Activated T-cell treated with anti-CD3 and anti-CD28 coated beads, Interleukin-2, amount 50 U/mL, for 72 hours (primary cell): ENCODE measurements around the gene FLII. TPM values are rescaled to one million over a fixed set of nuclear protein-coding genes. Genes with fewer than 3 reads are reported as not detected.
A peak's percentile ranks its signal among the peaks of the same experiment; 100 is the strongest.
"Not testable (repeated sequence)": the region's sequence is repeated elsewhere in the genome, so short reads cannot be mapped to it uniquely, and the experiment has no call there.

ENCODE experiments used
- ATAC-seq, 2 donors: fragments of 150-1000 bp; cut with Tn5 transposase; replicated peaks in 1 of 2; 2 replicates each; pipeline ENCODE4 v1.10.0; 2021; ENCODE audit warnings: moderate library complexity in 2 of 2, mild to moderate bottlenecking in 1 of 2
- DNase-seq, 2 donors: peaks; one replicate each; pipeline ENCODE4 v3.0.0; 2021 to 2022; ENCODE audit warnings: mixed read lengths in 1 of 2
- H3K27ac Mint-ChIP-seq: one replicate; pipeline ENCODE4 v1.8.0; 2022; ENCODE audit warnings: mild to moderate bottlenecking, moderate library complexity, mixed read lengths
- H3K27me3 Mint-ChIP-seq: one replicate; pipeline ENCODE4 v1.8.0; 2022; ENCODE audit warnings: low read depth, mixed read lengths
- H3K36me3 Mint-ChIP-seq, 2 donors: one replicate each; pipeline ENCODE4 v1.8.0; 2022; ENCODE audit warnings: mixed read lengths in 2 of 2, mild to moderate bottlenecking in 1 of 2; ENCODE audit not compliant: insufficient read depth in 2 of 2
- H3K4me1 Mint-ChIP-seq: one replicate; pipeline ENCODE4 v1.8.0; 2022; ENCODE audit warnings: low read depth, mixed read lengths
- H3K4me3 Mint-ChIP-seq, 2 donors: one replicate each; pipeline ENCODE4 v1.8.0; 2022; ENCODE audit warnings: mild to moderate bottlenecking in 2 of 2, mixed read lengths in 2 of 2, moderate library complexity in 2 of 2
- H3K9me3 Mint-ChIP-seq, 2 donors: one replicate each; pipeline ENCODE4 v1.8.0; 2022; ENCODE audit warnings: mixed read lengths in 2 of 2
- total RNA-seq, 2 donors: library from RNA; stranded (reverse); gene quantifications; one replicate each; pipeline ENCODE4 v1.2.3, GENCODE V29; 2022

The FLII gene
- 100 to 1,000 TPM; 318 to 373 TPM for total RNA-seq

DNA sequence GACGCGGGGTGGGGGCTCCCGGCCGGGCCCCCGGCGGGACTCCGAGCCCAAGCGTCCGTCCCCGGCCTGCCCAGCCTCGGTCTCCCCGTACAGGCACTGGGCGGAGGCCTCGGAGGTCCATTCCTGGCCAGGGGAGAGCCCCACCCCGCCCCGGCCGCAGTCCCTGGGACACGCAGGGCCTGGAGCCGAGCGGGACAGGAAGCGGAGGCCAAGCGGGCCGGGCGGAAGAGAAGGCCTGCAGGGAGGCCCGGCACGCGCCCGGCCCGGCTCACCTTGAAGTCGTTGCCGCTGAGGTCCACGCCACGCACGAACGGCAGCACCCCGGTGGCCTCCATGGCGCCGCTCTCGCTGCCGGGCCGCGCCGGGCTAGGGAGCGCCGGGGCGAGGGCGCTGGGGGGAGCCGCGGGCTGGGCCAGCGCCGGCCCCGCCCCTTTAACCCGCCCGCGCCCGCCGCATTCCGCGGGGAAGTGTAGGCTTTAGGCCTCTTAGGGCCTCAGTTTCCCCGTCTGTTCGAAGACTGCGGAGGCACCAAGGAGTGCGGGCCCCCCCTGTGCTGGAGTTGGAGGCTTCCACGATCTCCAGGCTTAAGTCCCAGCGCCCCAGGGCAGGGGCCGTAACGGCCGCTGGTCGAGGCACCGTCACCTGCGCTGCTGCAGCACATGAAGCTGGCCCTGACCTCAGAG, at the start of gene FLII:
Gene FLII, minus strand, starts transcription at position 383 of the 683 bp plus-strand sequence. Its CDS starts 48 bp downstream, at position 335.
- H3K9me3 Mint-ChIP-seq = no peaks in the 10 kb centered on the region
- DNase-seq (peak; percentile 54 to 59), ATAC-seq (peak; percentile 35 to 38)
- H3K27ac Mint-ChIP-seq = peak within 1 kb of the TSS; percentile 88
- H3K27me3 Mint-ChIP-seq = no peaks in the 10 kb centered on the region
- peaks cover 0 to 5% of the 10 kb centered on the region in 2 donors for H3K36me3 Mint-ChIP-seq
- peaks cover 36% of the 10 kb centered on the region for H3K4me1 Mint-ChIP-seq
- peak within 1 kb of the TSS; percentile 92 to 95 for H3K4me3 Mint-ChIP-seq

DNA sequence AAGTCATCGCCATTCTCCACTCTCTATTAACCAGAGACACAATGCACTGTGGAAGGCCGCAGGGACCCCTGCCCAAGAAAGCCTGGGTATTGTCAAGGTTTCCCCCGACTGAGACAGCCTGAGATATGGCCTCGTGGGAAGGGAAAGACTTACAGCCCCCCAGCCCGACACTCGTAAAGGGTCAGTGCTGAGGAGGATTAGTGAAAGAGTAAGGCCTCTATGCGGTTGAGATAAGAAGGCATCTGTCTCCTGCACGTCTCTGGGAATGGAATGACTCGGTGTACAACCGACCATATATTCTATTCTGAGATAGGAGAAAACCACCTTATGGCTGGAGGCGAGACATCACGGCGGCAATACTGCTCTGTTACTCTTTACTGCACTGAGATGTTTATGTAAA, 44.7 kb upstream of the FLII start:
- peaks cover 8 to 27% of the 10 kb centered on the region in 2 donors for H3K36me3 Mint-ChIP-seq
- not testable (repeated sequence) for ATAC-seq, H3K4me1 Mint-ChIP-seq, H3K9me3 Mint-ChIP-seq, H3K27ac Mint-ChIP-seq, H3K27me3 Mint-ChIP-seq, DNase-seq, H3K4me3 Mint-ChIP-seq

DNA sequence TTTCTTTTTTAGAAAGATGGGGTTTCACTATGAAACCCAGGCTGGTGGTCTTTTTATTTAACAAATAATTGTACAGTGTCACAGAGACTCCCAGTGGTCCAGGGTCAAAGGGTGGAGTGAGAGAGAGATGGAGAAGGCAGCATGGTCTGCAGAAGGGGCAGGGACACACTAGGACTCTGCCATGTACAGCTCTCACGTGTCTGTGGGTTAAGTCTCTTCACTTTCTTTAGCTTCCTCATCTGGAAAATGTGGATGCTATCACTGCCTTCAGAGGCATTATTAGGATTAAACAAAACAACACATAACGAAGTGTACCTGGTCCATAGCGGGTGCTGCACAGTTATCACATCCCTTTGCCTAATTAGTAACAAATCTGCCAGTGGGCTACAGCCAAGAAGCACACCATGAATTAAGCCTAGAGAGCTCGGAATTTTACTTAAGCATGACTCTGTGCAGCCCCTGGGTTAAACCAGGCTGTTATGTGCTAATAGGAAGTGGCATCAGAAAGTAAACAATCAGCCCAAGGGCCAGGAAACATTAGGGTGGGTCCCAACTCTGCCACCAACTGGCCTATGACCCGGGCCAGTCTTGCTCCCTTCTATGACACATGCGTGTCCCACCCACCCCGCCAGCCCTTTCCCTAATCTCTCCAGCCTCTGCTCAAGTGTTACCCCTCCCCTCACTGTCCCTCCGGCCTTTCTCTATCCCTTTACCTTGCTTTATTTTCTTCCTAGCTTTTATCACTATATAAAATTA, 42.4 kb upstream of the FLII start:
- H3K27ac Mint-ChIP-seq = no peak overlapping the region

DNA sequence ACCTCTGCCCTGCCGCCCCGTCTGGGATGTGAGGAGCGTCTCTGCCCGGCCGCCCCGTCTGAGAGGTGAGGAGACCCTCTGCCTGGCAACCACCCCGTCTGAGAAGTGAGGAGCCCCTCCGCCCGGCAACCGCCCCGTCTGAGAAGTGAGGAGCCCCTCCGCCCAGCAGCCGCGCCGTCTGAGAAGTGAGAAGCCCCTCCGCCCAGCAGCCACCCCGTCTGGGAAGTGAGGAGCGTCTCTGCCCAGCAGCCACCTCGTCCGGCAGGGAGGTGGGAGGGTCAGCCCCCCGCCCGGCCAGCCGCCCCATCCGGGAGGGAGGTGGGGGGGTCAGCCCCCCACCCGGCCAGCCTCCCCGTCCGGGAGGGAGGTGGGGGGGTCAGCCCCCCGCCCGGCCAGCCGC, 39.5 kb upstream of the FLII start:
- not testable (repeated sequence) for ATAC-seq, H3K4me1 Mint-ChIP-seq, DNase-seq, H3K27ac Mint-ChIP-seq, H3K4me3 Mint-ChIP-seq, H3K9me3 Mint-ChIP-seq, H3K27me3 Mint-ChIP-seq
- H3K36me3 Mint-ChIP-seq = peaks cover 10 to 13% of the 10 kb centered on the region in 2 donors

More for the DNA sequence above, 42.4 kb upstream of the FLII start:
- no peak for DNase-seq
- H3K9me3 Mint-ChIP-seq = no peaks in the 10 kb centered on the region
- no peaks in the 10 kb centered on the region for H3K4me1 Mint-ChIP-seq
- no peak overlapping the region for H3K4me3 Mint-ChIP-seq
- no peaks in the 10 kb centered on the region for H3K27me3 Mint-ChIP-seq
- H3K36me3 Mint-ChIP-seq = peaks cover 6 to 21% of the 10 kb centered on the region in 2 donors
- ATAC-seq = no peak

DNA sequence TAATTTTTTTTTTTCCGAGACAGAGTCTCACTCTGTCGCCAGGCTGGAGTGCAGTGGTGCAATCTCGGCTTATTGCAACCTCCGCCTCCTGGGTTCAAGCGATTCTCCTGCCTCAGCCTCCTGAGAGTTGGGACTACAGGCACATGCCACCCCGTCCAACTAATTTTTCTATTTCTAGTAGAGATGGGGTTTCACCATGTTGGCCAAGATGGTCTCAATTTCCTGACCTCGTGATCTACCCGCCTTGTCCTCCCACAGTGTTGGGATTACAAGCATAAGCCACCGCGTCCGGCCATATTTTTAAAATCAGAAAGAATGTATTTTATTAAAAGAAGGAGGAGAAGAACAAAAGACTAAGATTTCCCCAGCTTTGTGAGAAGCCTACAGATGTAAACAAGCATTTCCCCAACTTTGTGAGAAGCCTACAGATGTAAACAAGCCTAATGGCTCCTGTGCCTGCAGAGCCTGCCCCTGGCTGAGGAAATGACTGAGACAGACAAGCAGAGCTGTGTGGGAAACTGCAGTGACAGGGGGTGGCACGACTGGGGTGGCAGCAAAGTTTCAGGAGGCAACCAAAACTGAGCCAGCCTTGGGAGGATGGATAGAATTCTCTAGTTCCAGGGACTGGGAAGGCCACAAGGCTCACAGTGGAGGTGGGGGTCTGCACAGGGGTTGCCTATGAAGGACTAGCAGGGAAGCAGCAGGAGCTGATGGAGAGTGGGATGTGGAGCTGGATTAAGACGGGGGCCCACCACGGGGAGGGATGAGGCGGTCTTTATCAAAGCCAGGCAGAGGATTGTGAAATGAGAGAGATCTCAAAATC, 33.4 kb upstream of the FLII start:
- Mint-ChIP-seq H3K4me1 (no peaks in the 10 kb centered on the region), H3K4me3 (no peak overlapping the region), H3K27ac (peak overlapping the region; percentile 63), H3K36me3 (peaks cover 10 to 15% of the 10 kb centered on the region in 2 donors), H3K9me3 (no peaks in the 10 kb centered on the region), H3K27me3 (no peaks in the 10 kb centered on the region)
- DNase-seq (no peak), ATAC-seq (no peak)

DNA sequence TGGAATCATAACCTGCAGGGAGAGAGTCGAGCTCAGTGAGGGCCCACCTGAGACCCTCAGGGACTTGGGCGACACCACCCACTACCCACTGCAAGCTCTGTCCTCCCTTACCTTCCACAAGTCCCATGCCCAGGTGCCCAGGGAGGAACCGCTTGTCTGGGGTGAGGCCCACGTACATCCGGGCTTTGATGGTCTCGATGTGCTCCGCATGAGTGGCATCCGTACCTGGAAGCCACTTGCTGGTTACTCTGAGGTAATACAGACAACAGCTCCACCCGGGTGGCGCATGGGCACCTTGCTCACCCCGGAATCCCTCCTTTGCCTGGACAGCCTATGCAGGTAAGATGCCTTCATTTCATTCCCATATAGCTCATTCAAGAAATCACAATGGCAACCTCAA, 26.8 kb upstream of the FLII start:
- no peak overlapping the region for H3K4me3 Mint-ChIP-seq
- no peaks in the 10 kb centered on the region for H3K9me3 Mint-ChIP-seq
- no peaks in the 10 kb centered on the region for H3K4me1 Mint-ChIP-seq
- DNase-seq (no peak), ATAC-seq (no peak)
- no peak overlapping the region for H3K27ac Mint-ChIP-seq
- H3K36me3 Mint-ChIP-seq = peaks cover 10 to 22% of the 10 kb centered on the region in 2 donors
- no peaks in the 10 kb centered on the region for H3K27me3 Mint-ChIP-seq

DNA sequence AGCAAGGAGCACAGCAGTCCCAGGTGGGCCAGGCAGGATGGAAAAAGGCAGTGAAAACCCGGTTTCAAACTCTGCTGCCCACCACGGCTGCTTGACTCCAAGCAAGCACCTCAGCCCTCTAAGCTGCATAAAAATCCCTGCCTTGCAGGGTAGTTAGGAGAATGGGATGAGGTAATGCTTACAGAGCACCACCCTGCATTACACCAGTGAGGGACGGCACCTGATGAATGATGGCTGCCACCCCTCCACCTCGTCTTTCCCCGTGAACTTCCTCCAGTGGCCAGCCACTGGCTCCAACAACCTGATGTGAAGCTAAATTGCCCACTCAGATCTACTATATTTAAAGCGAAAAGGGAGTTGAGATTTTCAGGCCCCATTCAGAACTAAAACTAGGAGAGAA, 23.2 kb upstream of the FLII start:
- ATAC-seq (no peak), DNase-seq (no peak)
- Mint-ChIP-seq H3K36me3 (peaks cover 10 to 12% of the 10 kb centered on the region in 2 donors), H3K27me3 (no peaks in the 10 kb centered on the region), H3K9me3 (no peaks in the 10 kb centered on the region), H3K27ac (no peak overlapping the region), H3K4me3 (no peak overlapping the region), H3K4me1 (no peaks in the 10 kb centered on the region)

DNA sequence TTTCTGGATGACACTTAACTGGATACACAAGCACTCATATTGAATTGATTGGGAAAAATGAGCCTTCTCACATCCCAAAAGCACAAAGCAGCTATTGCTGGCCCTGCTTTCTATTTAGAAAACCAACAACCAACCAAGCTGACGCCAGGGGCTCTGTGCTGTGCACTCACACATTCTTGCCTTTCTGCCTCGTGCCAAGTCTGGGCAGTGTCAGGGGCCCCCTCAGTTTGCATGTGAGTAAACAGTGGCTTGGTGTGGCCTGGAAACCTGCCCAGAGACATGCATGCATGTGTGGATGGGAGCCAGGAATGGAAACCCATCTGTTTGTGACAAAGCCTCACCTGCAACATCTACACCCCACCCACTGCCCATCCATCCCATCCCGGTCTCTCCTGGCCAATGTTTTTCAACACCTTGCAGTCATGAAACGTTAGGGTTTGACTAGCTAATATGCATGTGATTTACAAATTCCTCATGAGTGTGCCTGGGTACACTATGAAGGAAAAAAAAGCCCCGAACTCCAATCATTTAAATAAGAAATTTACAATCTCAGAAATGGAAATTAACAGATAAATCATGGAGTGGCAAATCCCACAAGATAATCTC, 22.3 kb upstream of the FLII start:
- H3K27ac Mint-ChIP-seq = no peak overlapping the region
- H3K36me3 Mint-ChIP-seq = peaks cover 14% of the 10 kb centered on the region in 2 donors
- no peaks in the 10 kb centered on the region for H3K9me3 Mint-ChIP-seq
- ATAC-seq (no peak), DNase-seq (no peak)
- H3K4me1 Mint-ChIP-seq = no peaks in the 10 kb centered on the region
- no peak overlapping the region for H3K4me3 Mint-ChIP-seq
- H3K27me3 Mint-ChIP-seq = no peaks in the 10 kb centered on the region

DNA sequence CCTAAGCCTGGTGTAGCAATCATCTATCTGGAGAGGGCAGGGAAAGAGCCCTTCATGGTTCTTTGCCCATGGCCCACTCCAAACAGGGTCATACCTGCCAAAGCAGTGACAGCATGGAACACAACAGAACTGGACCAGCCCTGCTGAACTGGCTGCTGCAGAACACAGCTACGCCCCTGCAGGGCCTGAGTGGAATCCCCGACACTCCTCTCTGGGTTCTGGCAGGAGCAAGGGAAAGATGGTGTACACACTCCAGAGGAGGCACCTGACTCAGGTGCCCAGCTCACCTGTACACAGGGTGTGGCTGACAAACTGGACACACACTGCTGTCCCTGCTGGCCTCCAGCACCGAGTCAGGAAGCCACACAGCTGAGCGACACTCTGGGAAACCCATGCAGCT, 21.7 kb upstream of the FLII start:
- H3K27me3 Mint-ChIP-seq = no peaks in the 10 kb centered on the region
- no peak overlapping the region for H3K27ac Mint-ChIP-seq
- H3K4me3 Mint-ChIP-seq = no peak overlapping the region
- DNase-seq (no peak), ATAC-seq (no peak)
- peaks cover 10 to 11% of the 10 kb centered on the region in 2 donors for H3K36me3 Mint-ChIP-seq
- no peaks in the 10 kb centered on the region for H3K9me3 Mint-ChIP-seq
- H3K4me1 Mint-ChIP-seq = no peaks in the 10 kb centered on the region

DNA sequence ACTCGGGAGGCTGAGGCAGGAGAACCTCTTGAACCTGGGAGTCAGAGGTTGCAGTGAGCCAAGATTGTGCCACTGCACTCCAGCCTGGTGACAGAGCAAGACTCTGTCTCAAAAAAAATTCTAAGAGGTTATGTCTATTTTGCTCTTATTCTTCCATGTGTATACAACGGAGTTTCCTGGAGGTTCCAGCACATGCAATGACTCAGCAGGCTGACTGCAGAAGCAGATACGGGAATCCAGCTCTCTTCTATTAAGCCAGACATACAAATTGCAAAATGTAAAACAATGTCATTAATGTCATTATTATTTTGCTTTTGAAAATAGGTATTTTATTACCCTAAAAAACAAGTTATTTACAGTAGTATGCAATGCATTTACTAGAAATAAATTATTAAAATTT, 20.3 kb upstream of the FLII start:
- Mint-ChIP-seq H3K27ac (no peak overlapping the region), H3K4me1 (no peaks in the 10 kb centered on the region), H3K27me3 (no peaks in the 10 kb centered on the region), H3K4me3 (no peak overlapping the region), H3K36me3 (peaks cover 10 to 11% of the 10 kb centered on the region in 2 donors), H3K9me3 (no peaks in the 10 kb centered on the region)
- DNase-seq (no peak), ATAC-seq (no peak)

DNA sequence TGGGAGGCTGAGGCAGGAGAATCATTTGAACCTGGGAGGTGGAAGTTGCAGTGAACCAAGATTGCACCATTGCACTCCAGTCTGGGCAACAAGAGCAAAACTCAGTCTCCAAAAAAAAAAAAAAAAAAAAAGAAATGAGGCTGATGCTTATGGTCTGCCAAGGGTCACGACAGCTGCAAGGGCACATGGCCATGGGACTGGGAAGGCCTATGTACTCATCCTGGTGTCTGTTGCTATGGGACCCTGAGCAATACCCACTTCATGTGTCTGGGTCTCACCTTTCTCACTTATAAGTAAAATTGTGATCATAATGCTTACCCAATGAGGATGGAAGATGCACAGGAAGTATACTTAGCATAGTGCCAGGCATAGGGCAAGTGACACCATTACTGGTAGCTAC, 18.5 kb upstream of the FLII start:
- H3K27ac Mint-ChIP-seq = no peak overlapping the region
- H3K27me3 Mint-ChIP-seq = no peaks in the 10 kb centered on the region
- no peaks in the 10 kb centered on the region for H3K4me1 Mint-ChIP-seq
- no peak overlapping the region for H3K4me3 Mint-ChIP-seq
- DNase-seq (no peak), ATAC-seq (no peak)
- peaks cover 9% of the 10 kb centered on the region in 2 donors for H3K36me3 Mint-ChIP-seq
- H3K9me3 Mint-ChIP-seq = no peaks in the 10 kb centered on the region

DNA sequence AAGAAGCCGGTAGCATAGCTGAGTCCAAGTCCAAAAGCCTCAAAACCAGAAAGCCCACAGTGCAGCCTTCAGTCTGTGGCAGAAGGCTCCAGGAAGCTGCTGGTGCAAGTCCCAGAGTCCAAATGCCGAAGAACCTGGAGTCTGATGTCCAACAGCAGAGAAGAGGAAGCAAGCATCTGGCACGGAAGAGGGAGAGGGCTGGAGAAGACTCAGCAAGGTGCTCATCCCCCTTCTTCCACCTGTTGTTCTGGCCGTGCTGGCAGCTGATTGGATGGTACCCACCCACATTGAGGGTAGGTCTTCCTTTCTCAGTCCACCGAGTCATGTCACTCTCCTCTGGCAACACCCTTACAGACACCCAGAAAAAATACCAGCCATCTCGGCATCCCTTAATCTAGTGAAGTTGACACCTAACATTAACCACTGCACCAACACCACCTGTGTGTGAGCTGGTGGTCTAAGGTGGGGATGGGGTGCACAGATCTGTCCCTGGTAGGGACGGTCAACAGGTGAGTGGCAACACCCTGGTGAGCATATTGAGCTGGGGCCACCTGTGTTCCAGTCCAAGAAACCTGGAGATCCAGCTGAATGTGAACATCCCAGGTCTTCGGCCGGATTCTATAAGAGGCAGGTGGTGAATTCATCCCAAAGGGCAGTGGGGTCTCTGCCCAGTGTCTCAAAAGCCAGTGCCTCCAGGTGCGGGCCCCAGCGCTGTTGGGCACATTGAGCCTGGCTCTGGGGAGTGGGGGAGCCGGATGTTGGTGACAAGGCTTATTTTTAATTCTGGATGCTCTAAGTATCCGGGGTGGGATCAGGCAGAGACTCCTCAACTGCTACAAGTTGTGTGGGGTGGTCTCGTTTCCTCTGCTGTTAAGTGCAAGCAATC, 11.8 kb upstream of the FLII start:
- Mint-ChIP-seq H3K36me3 (no peaks in the 10 kb centered on the region), H3K27me3 (no peaks in the 10 kb centered on the region), H3K27ac (no peak overlapping the region), H3K4me1 (peaks cover 8% of the 10 kb centered on the region), H3K9me3 (no peaks in the 10 kb centered on the region), H3K4me3 (no peak overlapping the region)
- DNase-seq = no peak
- ATAC-seq = no peak
